H1 (cell line): ENCODE data around the gene SLC2A11. TPM values are rescaled to one million over a fixed set of nuclear protein-coding genes. Genes with fewer than 3 reads are reported as not detected.

Experiments
- CTCF ChIA-PET: fragments of 300-600 bp; sonication (Branson Sonifier 250); formaldehyde crosslinking; loops from one replicate; lab custom pipeline; 2021; ENCODE audit not compliant: partially characterized antibody; lab: Charles Lee
- POLR2A ChIA-PET: fragments of 300-600 bp; sonication (Branson Sonifier 250); formaldehyde crosslinking; loops from one replicate; lab custom pipeline; 2021; ENCODE audit warnings: inconsistent platforms; ENCODE audit not compliant: partially characterized antibody; lab: Charles Lee
- DNase-seq, 2 experiments: peaks; one replicate each; pipeline versions ENCODE4 v3.0.0 to v3.0.0-alpha.2; 2010 to 2022; ENCODE audit warnings: low spot score in 2 of 2, low read depth in 1 of 2, mixed read lengths in 1 of 2
- FAIRE-seq: peaks from 2 replicates; lab custom pipeline; 2011; peaks lifted over from hg19 to GRCh38; lab: Jason Lieb, UNC
- H2AFZ ChIP-seq: 2 replicates; pipeline ENCODE4 v1.8.1; 2012; ENCODE audit warnings: low read length, inconsistent platforms
- H2AK5ac ChIP-seq: 2 replicates; pipeline ENCODE4 v1.6.1; 2013; ENCODE audit warnings: low read depth, low read length
- H2BK120ac ChIP-seq: replicated peaks from 2 replicates; pipeline ENCODE3; 2013; ENCODE audit warnings: low read depth, low read length, inconsistent platforms
- H2BK12ac ChIP-seq: 2 replicates; pipeline ENCODE4 v1.6.1; 2013; ENCODE audit warnings: low read depth, low read length
- H2BK15ac ChIP-seq: 2 replicates; pipeline ENCODE4 v1.6.1; 2013; ENCODE audit warnings: low read length
- H2BK20ac ChIP-seq: 2 replicates; pipeline ENCODE4 v1.6.1; 2013; ENCODE audit warnings: low read length
- H2BK5ac ChIP-seq: 2 replicates; pipeline ENCODE4 v1.6.1; 2013; ENCODE audit warnings: low read depth, low read length
- H3K14ac ChIP-seq: 2 replicates; pipeline ENCODE4 v1.6.1; 2013; ENCODE audit warnings: inconsistent platforms; ENCODE audit not compliant: insufficient read length
- H3K18ac ChIP-seq: 2 replicates; pipeline ENCODE4 v1.6.1; 2013; ENCODE audit warnings: low read length; ENCODE audit errors: extremely low read depth
- H3K23ac ChIP-seq: 2 replicates; pipeline ENCODE4 v1.6.1; 2013; ENCODE audit warnings: inconsistent platforms; ENCODE audit not compliant: insufficient read length
- H3K23me2 ChIP-seq: 2 replicates; pipeline ENCODE4 v1.6.1; 2013; ENCODE audit warnings: low read depth, low read length
- H3K27ac ChIP-seq: 2 replicates; pipeline ENCODE4 v1.6.1; 2011; ENCODE audit warnings: low read depth, low read length, inconsistent platforms
- H3K27me3 ChIP-seq, 4 experiments: replicated peaks in 1 of 4; 1 replicate in 1 of 4; 2 replicates in 3 of 4; pipeline versions ENCODE4 v1.6.1 to v1.8.1; 2011 to 2013; ENCODE audit warnings: low read length in 3 of 4, mild to moderate bottlenecking in 3 of 4, inconsistent platforms in 2 of 4, mixed read lengths in 2 of 4, moderate library complexity in 1 of 4; ENCODE audit not compliant: control insufficient read depth in 3 of 4, insufficient read depth in 3 of 4; ENCODE audit errors: extremely low read depth in 1 of 4
- H3K36me3 ChIP-seq, 4 experiments: 2 replicates each; pipeline versions ENCODE4 v1.6.1 to v1.8.1; 2011 to 2013; ENCODE audit warnings: mild to moderate bottlenecking in 4 of 4, low read length in 3 of 4, moderate library complexity in 2 of 4, control low read depth in 1 of 4, inconsistent platforms in 1 of 4; ENCODE audit not compliant: insufficient read depth in 4 of 4, control insufficient read depth in 2 of 4
- H3K4ac ChIP-seq: replicated peaks from 2 replicates; pipeline ENCODE3; 2013; ENCODE audit warnings: low read length, low read depth, mixed read lengths, inconsistent platforms; ENCODE audit not compliant: insufficient read length
- H3K4me1 ChIP-seq, 4 experiments: replicated peaks in 1 of 4; 1 replicate in 1 of 4; 2 replicates in 3 of 4; pipeline versions ENCODE4 v1.6.1 to v1.8.1; 2011 to 2013; ENCODE audit warnings: low read length in 3 of 4, inconsistent platforms in 2 of 4, mixed read lengths in 1 of 4; ENCODE audit not compliant: insufficient read depth in 4 of 4, control insufficient read depth in 3 of 4
- H3K4me2 ChIP-seq, 2 experiments: 2 replicates each; pipeline versions ENCODE4 v1.6.1 to v1.8.1; 2011 to 2013; ENCODE audit warnings: low read depth in 2 of 2, low read length in 2 of 2, control low read depth in 1 of 2, inconsistent platforms in 1 of 2, mild to moderate bottlenecking in 1 of 2; ENCODE audit not compliant: insufficient read depth in 1 of 2
- H3K4me3 ChIP-seq, 4 experiments: fragments of 200-600, 300-600 bp in 1 of 4; sonication (generic), shearing (Covaris generic), sonication (Bioruptor Twin) in 1 of 4; 2 replicates each; pipeline versions ENCODE4 v1.5.1 to v1.8.1; 2011 to 2016; ENCODE audit warnings: low read length in 4 of 4, low read depth in 3 of 4, control low read depth in 2 of 4, inconsistent platforms in 2 of 4, mild to moderate bottlenecking in 2 of 4, mixed read lengths in 1 of 4, moderate library complexity in 1 of 4; ENCODE audit not compliant: insufficient read depth in 2 of 4; ENCODE audit errors: extremely low read depth in 1 of 4
- H3K56ac ChIP-seq: replicated peaks from 2 replicates; pipeline ENCODE3; 2013; ENCODE audit warnings: low read depth, mild to moderate bottlenecking, mixed read lengths, low read length, inconsistent platforms; ENCODE audit not compliant: insufficient read length
- H3K79me1 ChIP-seq: 2 replicates; pipeline ENCODE4 v1.6.1; 2013; ENCODE audit warnings: low read depth, low read length, control low read depth
- H3K79me2 ChIP-seq, 2 experiments: 2 replicates each; pipeline versions ENCODE4 v1.6.1 to v1.8.1; 2012 to 2013; ENCODE audit warnings: low read length in 2 of 2, mild to moderate bottlenecking in 2 of 2, inconsistent platforms in 1 of 2; ENCODE audit not compliant: insufficient read depth in 2 of 2, control insufficient read depth in 1 of 2
- H3K9ac ChIP-seq, 4 experiments: replicated peaks in 1 of 4; 1 replicate in 1 of 4; 2 replicates in 3 of 4; pipeline versions ENCODE4 v1.6.1 to v1.8.1; 2011 to 2013; ENCODE audit warnings: low read depth in 3 of 4, low read length in 3 of 4, control low read depth in 2 of 4, mild to moderate bottlenecking in 2 of 4, moderate library complexity in 2 of 4, inconsistent platforms in 1 of 4; ENCODE audit errors: extremely low read depth in 1 of 4
- H3K9me3 ChIP-seq, 2 experiments: 2 replicates each; pipeline versions ENCODE4 v1.6.1 to v1.8.1; 2012 to 2013; ENCODE audit warnings: mild to moderate bottlenecking in 2 of 2, moderate library complexity in 2 of 2, control low read depth in 1 of 2, inconsistent platforms in 1 of 2, low read depth in 1 of 2, low read length in 1 of 2, mixed read lengths in 1 of 2; ENCODE audit not compliant: insufficient read depth in 2 of 2
- H4K20me1 ChIP-seq, 2 experiments: replicated peaks in 1 of 2; 2 replicates each; pipeline versions ENCODE3 to v1.8.1; 2011 to 2013; ENCODE audit warnings: inconsistent platforms in 2 of 2, low read length in 2 of 2, mild to moderate bottlenecking in 1 of 2; ENCODE audit not compliant: insufficient read depth in 2 of 2, control insufficient read depth in 1 of 2
- H4K5ac ChIP-seq: 2 replicates; pipeline ENCODE4 v1.6.1; 2013; ENCODE audit warnings: low read length, low read depth, mixed read lengths, inconsistent platforms; ENCODE audit not compliant: insufficient read length
- H4K8ac ChIP-seq: 2 replicates; pipeline ENCODE4 v1.8.0; 2013; ENCODE audit warnings: mild to moderate bottlenecking, moderate library complexity, low read length, inconsistent platforms; ENCODE audit not compliant: insufficient read depth; ENCODE audit errors: extremely low read depth
- H4K91ac ChIP-seq: replicated peaks from 2 replicates; pipeline ENCODE3; 2013; ENCODE audit warnings: low read length, mixed read lengths, inconsistent platforms; ENCODE audit not compliant: insufficient read length
- ASH2L ChIP-seq: fragments of 200-600, 300-600 bp; sonication (generic); IDR thresholded peaks from one replicate; pipeline ENCODE4 v1.7.1; 2017; ENCODE audit warnings: low read length
- CBX5 ChIP-seq: fragments of 300-800, 300-1000 bp; sonication (generic); IDR thresholded peaks from 2 replicates; pipeline ENCODE4 v1.7.1; 2016; ENCODE audit warnings: antibody characterized with exemption, low read length, low read depth
- EP300 ChIP-seq, 2 experiments: IDR thresholded peaks; 1 replicate in 1 of 2; 2 replicates in 1 of 2; pipeline ENCODE4 v1.6.1; 2011 to 2012; ENCODE audit warnings: low read depth in 2 of 2, low read length in 2 of 2, mild to moderate bottlenecking in 2 of 2, borderline replicate concordance in 1 of 2, inconsistent platforms in 1 of 2, moderate library complexity in 1 of 2
- GABPA ChIP-seq: IDR thresholded peaks from 2 replicates; pipeline ENCODE4 v1.6.1; 2011; ENCODE audit warnings: mild to moderate bottlenecking, low read length, moderate library complexity, borderline replicate concordance; ENCODE audit not compliant: insufficient read depth
- KDM5A ChIP-seq: fragments of 200-600 bp; IDR thresholded peaks from 2 replicates; pipeline ENCODE4 v1.7.1; 2012; ENCODE audit warnings: mild to moderate bottlenecking, low read length, inconsistent platforms, mixed read lengths
- SAP30 ChIP-seq: fragments of 300-600 bp; sonication (generic); IDR thresholded peaks from 2 replicates; pipeline ENCODE4 v1.7.1; 2012; ENCODE audit warnings: low read length, moderate library complexity, mild to moderate bottlenecking, inconsistent platforms; ENCODE audit not compliant: insufficient read depth, insufficient replicate concordance
- SP2 ChIP-seq: IDR thresholded peaks from 2 replicates; pipeline ENCODE4 v1.6.1; 2012; ENCODE audit warnings: mild to moderate bottlenecking, low read length, inconsistent platforms
- WGBS, 2 experiments: shearing (Covaris generic) in 1 of 2; methylation state at CpG; one replicate each; pipeline versions ENCODE4 v1.1.6 to v1.1.7; 2013 to 2015; ENCODE audit warnings: low lambda C conversion rate in 2 of 2, mixed read lengths in 2 of 2, inconsistent platforms in 1 of 2, low coverage in 1 of 2, missing lambda C conversion rate in 1 of 2; ENCODE audit not compliant: insufficient replicate concordance in 2 of 2, insufficient coverage in 1 of 2, insufficient read length in 1 of 2; ENCODE audit errors: extremely low coverage in 1 of 2, missing lambda C conversion rate in 1 of 2; 5-methylcytosine and 5-hydroxymethylcytosine counted together
- polyA plus RNA-seq, 7 experiments: library from polyadenylated mRNA; depleted of rRNA in 3 of 7; stranded (reverse) in 5 of 7; unstranded in 2 of 7; fragments of >200 nt in 5 of 7; fragments of 200-250 nt in 2 of 7; gene quantifications; 1 replicate in 5 of 7; 2 replicates in 1 of 7; 4 replicates in 1 of 7; pipeline versions ENCODE4 v1.2.1 to v1.2.3, GENCODE V29; 2011 to 2013; ENCODE audit warnings: missing spikeins in 2 of 7, mixed read lengths in 2 of 7
- total RNA-seq: library from RNA; stranded (reverse); fragmentation: NEBNext Ultra II Directional; extraction: Animal tissue kit (Norgen Biotek cat#: 25700); gene quantifications from 2 replicates; pipeline ENCODE4 v1.2.1, GENCODE V29; 2021

Gene SLC2A11
- total and polyA plus RNA-seq, 2 of the 8 experiments (the other 6 are each of a cell fraction or from before 2014, with no cell fraction given) = 10.7 to 12.5 TPM

DNA sequence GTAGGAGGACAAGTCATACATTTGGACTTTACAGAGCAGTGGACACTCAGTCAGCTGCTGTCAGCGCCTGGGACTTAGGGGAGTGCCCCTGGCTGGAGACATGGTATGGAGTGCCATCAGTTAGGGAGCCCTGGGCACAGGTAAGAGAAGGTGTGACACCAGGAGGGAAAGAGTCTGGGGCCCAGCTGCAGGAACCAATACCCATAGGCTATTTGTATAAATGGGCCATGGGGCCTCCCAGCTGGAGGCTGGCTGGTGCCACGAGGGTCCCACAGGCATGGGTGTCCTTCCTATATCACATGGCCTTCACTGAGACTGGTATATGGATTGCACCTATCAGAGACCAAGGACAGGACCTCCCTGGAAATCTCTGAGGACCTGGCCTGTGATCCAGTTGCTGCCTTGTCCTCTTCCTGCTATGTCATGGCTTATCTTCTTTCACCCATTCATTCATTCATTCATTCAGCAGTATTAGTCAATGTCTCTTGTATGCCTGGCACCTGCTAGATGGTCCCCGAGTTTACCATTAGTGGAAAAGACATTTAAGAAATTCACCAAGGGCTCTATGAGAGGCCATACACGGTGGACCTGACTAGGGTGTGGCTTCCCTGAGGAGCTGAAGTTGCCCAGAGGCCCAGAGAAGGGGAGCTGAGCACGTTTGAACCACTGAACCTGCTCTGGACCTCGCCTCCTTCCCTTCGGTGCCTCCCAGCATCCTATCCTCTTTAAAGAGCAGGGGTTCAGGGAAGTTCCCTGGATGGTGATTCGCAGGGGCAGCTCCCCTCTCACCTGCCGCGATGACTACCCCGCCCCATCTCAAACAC is 35.7 kb downstream of the SLC2A11 start:
- no peaks in the 10 kb centered on the region; the same call in none of the 2 replicates for H3K79me1 ChIP-seq
- H2AK5ac ChIP-seq = peak overlapping the region; percentile 14; the same call in 1 of the 2 replicates
- peaks cover 7 to 9% of the 10 kb centered on the region in 2 experiments; a peak in 2 of 4 replicates for H3K9me3 ChIP-seq
- 30% methylated on average over 11 of the region's 11 CpGs; no CpG with 5 or more reads in 1 of the 2 experiments for WGBS, 2 experiments
- H4K91ac ChIP-seq = peak overlapping the region; percentile 45
- H3K4me2 ChIP-seq = peak overlapping the region; percentile 58 to 96
- H2BK12ac ChIP-seq = peak overlapping the region; percentile 80; the same call in 1 of the 2 replicates
- ChIA-PET POLR2A (interaction anchor here (0.6 to 3.0 kb wide), 24 partner anchors 11 to 353 kb away, joined by 3 to 31 read pairs (median 5); partner anchors contain the start of genes SLC2A11 and SUSD2), CTCF (interaction anchor here (0.6 to 3.1 kb wide), 16 partner anchors 8 to 47 kb away, joined by 3 to 19 read pairs (median 5); partner anchors contain the start of gene SLC2A11)
- peak overlapping the region; percentile 20; the same call in 1 of the 2 replicates for H3K27ac ChIP-seq
- H2BK20ac ChIP-seq = no peak overlapping the region
- H3K4ac ChIP-seq = peak overlapping the region; percentile 64
- no peak for FAIRE-seq
- no peak overlapping the region for H3K14ac ChIP-seq
- H4K5ac ChIP-seq = peak overlapping the region; percentile 95
- H2BK120ac ChIP-seq = peak overlapping the region; percentile 12
- peaks cover 6% of the 10 kb centered on the region for H3K23me2 ChIP-seq
- no peak overlapping the region for H3K23ac ChIP-seq
- no peak for DNase-seq
- H3K18ac ChIP-seq = peak overlapping the region; percentile 73
- peak overlapping the region; percentile 1; the same call in 1 of the 2 replicates for H2BK15ac ChIP-seq
- H3K4me3 ChIP-seq = peak overlapping the region; percentile 72 to 91 (median 81)
- peak overlapping the region in 3 of 4 experiments; percentile 1 to 40 (median 37); a peak in 3 of 7 replicates for H3K9ac ChIP-seq
- 0 out of 2 replicates have a peak overlapping the region, but pooled peaks have one; percentile 10 for H2AFZ ChIP-seq
- H3K27me3 ChIP-seq = peaks cover 0 to 3% (median 1%) of the 10 kb centered on the region in 4 experiments; a peak in 2 of 7 replicates
- peak overlapping the region; percentile 20 for H3K56ac ChIP-seq
- H4K20me1 ChIP-seq = peaks cover 3 to 11% of the 10 kb centered on the region in 2 experiments
- H2BK5ac ChIP-seq = peak overlapping the region; percentile 80; the same call in 1 of the 2 replicates
- H3K4me1 ChIP-seq = peaks cover 9 to 36% (median 18%) of the 10 kb centered on the region in 4 experiments
- H4K8ac ChIP-seq = peak overlapping the region; percentile 89; the same call in 1 of the 2 replicates
- peaks cover 14 to 20% (median 18%) of the 10 kb centered on the region in 4 experiments for H3K36me3 ChIP-seq
- peaks cover 0 to 7% of the 10 kb centered on the region in 2 experiments; a peak in 1 of 4 replicates for H3K79me2 ChIP-seq
- TF ChIP-seq SAP30 = no peak
- no peak for TF ChIP-seq KDM5A
- TF ChIP-seq SP2 = no peak
- TF ChIP-seq EP300 (IDR thresholded peaks at IDR 0.05; ENCODE audit: borderline replicate concordance in 1 of 2, low read depth in 2 of 2, low read length in 2 of 2) = no peak
- no peak for TF ChIP-seq GABPA
- TF ChIP-seq CBX5 = no peak
- no peak for TF ChIP-seq ASH2L
